ENCODE results near the gene STK24.
A peak's percentile ranks its signal among the peaks of the same experiment; 100 is the strongest.

Gene STK24

DNA sequence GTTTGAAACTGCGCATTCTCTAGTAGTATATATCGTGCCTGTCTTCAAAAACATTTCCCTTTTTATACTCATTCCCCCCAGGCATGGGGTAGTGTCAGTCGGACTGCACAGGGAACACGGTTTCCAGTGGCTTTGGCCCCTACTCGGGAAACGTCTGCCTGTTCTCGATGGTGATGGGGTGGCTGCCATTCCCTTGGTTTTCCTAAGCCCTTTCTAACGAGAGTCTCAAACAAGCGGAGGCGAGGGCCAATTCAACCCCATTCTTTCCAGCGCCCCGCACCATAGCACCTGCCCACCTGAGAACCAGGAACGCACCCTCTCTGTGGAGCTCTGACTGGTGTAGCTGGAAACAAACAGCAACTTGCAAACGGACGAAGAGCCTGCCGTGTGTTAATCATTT is 127.6 kb downstream of the STK24 start:
- H3K36me3 ChIP-seq (ENCODE audit: control insufficient read depth, insufficient read depth, low read length): peaks cover 73% of the 10 kb centered on the region
- H3K4me1 ChIP-seq (ENCODE audit: control insufficient read depth, insufficient read depth, low read length, poor library complexity, severe bottlenecking): peaks cover 26% of the 10 kb centered on the region
- no peaks in the 10 kb centered on the region for H3K9me3 ChIP-seq (ENCODE audit: control insufficient read depth, low read length)
- no peak overlapping the region for H3K4me3 ChIP-seq (ENCODE audit: extremely low read depth, insufficient read depth, low read length, poor library complexity, severe bottlenecking)
- H3K27ac ChIP-seq (ENCODE audit: low read depth, low read length, severe bottlenecking): no peak overlapping the region
- 95 to 96% methylated on average over 14 to 15 of the region's 16 CpGs for WGBS, 2 experiments (ENCODE audit: insufficient coverage in 2 of 2)

DNA sequence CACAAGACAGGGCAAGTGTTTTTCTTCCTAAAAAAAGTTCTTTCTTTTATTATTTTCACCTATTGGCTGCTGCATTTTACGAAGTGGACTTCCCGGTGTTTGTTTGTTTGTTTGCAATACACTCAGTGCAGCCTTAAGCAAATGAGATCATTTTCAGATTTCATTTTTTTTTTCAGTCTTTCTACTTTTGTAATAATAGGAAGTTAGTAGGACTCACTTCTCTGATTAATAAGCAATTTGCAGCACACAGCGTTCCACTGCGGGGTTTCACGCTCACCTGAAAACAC is 128.3 kb downstream of the STK24 start:
- peaks cover 70% of the 10 kb centered on the region for H3K36me3 ChIP-seq (ENCODE audit: control insufficient read depth, insufficient read depth, low read length)
- WGBS, 2 experiments (ENCODE audit: insufficient coverage in 2 of 2): 78 to 100% methylated on average over 3 to 4 of the region's 5 CpGs
- H3K4me3 ChIP-seq (ENCODE audit: extremely low read depth, insufficient read depth, low read length, poor library complexity, severe bottlenecking): no peak overlapping the region
- H3K27ac ChIP-seq (ENCODE audit: low read depth, low read length, severe bottlenecking): no peak overlapping the region
- peaks cover 28% of the 10 kb centered on the region for H3K4me1 ChIP-seq (ENCODE audit: control insufficient read depth, insufficient read depth, low read length, poor library complexity, severe bottlenecking)
- no peaks in the 10 kb centered on the region for H3K9me3 ChIP-seq (ENCODE audit: control insufficient read depth, low read length)

DNA sequence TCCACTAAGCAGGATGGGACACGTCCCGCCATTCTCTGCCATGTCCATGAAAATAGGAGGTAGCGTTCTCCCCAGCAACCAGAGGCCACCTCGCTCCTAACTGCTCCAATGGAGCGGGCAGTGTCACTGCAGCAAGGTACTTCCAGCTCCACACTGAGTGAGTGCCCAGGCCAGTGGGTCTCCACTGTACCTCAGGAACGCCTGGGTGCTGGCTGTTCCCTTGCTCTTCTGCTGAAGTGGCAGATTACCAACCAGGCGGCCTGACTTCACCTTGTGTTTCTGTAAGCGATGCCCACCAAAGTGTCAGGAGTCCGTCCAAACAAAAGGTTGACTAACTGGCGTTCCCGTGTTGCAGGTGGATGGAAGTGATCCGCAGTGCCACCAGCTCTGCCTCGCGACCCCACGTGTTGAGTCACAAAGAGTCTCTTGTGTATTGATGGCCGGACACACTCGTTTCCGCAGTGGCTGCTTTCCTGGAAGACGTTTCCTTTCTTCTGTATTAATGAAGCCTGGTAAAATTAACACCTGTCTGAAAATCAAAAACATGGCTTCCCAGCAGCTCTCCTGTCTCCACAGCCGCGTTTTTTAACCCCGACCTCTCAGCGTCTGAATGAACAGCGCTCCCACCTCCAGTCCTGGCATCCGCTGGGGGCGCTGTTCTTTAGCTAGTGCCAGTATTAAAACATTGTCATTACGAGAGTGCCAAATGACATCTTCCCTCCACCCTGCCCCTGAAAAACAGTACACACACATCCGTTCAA is 128.8 kb downstream of the STK24 start:
- 82 to 84% methylated on average over 28 of the region's 28 CpGs for WGBS, 2 experiments (ENCODE audit: insufficient coverage in 2 of 2)
- H3K4me1 ChIP-seq (ENCODE audit: control insufficient read depth, insufficient read depth, low read length, poor library complexity, severe bottlenecking): peaks cover 33% of the 10 kb centered on the region
- H3K9me3 ChIP-seq (ENCODE audit: control insufficient read depth, low read length): no peaks in the 10 kb centered on the region
- H3K27ac ChIP-seq (ENCODE audit: low read depth, low read length, severe bottlenecking): no peak overlapping the region
- H3K4me3 ChIP-seq (ENCODE audit: extremely low read depth, insufficient read depth, low read length, poor library complexity, severe bottlenecking): no peak overlapping the region
- peaks cover 64% of the 10 kb centered on the region for H3K36me3 ChIP-seq (ENCODE audit: control insufficient read depth, insufficient read depth, low read length)

DNA sequence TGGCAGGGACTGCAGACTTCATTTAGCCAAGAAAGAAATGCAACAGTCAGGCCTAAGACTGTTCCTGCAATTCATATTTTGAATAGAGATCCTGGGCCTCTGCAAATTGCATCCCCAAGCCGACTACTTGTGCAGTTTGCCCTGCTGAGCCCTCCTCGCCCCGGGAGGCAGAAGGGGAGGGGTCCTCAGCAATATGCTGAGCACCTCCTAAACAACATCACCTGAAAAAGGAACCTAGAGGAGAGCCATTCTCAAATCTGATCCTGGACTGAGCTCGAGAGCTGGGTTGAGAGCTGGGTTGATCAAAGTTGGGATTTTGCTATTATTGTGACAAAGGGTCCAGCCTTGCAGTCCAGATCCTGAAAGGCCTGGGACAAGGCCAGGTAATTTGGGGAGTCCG is 129.8 kb downstream of the STK24 start:
- H3K9me3 ChIP-seq (ENCODE audit: control insufficient read depth, low read length): no peaks in the 10 kb centered on the region
- WGBS, 2 experiments (ENCODE audit: insufficient coverage in 2 of 2): 92 to 93% methylated on average over 3 of the region's 5 CpGs
- no peak overlapping the region for H3K4me3 ChIP-seq (ENCODE audit: extremely low read depth, insufficient read depth, low read length, poor library complexity, severe bottlenecking)
- no peak overlapping the region for H3K27ac ChIP-seq (ENCODE audit: low read depth, low read length, severe bottlenecking)
- H3K4me1 ChIP-seq (ENCODE audit: control insufficient read depth, insufficient read depth, low read length, poor library complexity, severe bottlenecking): peaks cover 37% of the 10 kb centered on the region
- H3K36me3 ChIP-seq (ENCODE audit: control insufficient read depth, insufficient read depth, low read length): peaks cover 60% of the 10 kb centered on the region

DNA sequence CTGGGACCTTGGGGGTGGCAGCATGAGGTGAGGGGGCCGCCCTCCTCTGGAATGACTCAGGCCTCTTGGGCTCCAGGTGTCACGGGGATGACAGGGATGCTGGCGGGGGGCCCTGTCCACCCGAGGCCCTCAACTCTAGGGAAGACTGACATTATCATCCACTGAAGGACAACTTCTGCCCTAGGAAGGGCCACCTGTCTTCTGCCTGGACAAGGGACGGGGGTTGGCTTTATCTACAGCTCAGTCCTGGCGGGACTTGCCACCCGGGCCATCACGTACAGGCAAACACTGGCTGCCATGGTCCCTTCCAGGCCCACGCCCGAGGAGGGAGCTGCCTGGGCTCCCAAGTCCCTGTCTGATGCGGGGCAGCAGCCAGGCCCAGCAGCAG is 130.7 kb downstream of the STK24 start:
- no peak overlapping the region for H3K4me3 ChIP-seq (ENCODE audit: extremely low read depth, insufficient read depth, low read length, poor library complexity, severe bottlenecking)
- H3K4me1 ChIP-seq (ENCODE audit: control insufficient read depth, insufficient read depth, low read length, poor library complexity, severe bottlenecking): peaks cover 28% of the 10 kb centered on the region
- no peaks in the 10 kb centered on the region for H3K9me3 ChIP-seq (ENCODE audit: control insufficient read depth, low read length)
- 92 to 98% methylated on average over 10 of the region's 11 CpGs for WGBS, 2 experiments (ENCODE audit: insufficient coverage in 2 of 2)
- H3K27ac ChIP-seq (ENCODE audit: low read depth, low read length, severe bottlenecking): no peak overlapping the region
- peaks cover 62% of the 10 kb centered on the region for H3K36me3 ChIP-seq (ENCODE audit: control insufficient read depth, insufficient read depth, low read length)

DNA sequence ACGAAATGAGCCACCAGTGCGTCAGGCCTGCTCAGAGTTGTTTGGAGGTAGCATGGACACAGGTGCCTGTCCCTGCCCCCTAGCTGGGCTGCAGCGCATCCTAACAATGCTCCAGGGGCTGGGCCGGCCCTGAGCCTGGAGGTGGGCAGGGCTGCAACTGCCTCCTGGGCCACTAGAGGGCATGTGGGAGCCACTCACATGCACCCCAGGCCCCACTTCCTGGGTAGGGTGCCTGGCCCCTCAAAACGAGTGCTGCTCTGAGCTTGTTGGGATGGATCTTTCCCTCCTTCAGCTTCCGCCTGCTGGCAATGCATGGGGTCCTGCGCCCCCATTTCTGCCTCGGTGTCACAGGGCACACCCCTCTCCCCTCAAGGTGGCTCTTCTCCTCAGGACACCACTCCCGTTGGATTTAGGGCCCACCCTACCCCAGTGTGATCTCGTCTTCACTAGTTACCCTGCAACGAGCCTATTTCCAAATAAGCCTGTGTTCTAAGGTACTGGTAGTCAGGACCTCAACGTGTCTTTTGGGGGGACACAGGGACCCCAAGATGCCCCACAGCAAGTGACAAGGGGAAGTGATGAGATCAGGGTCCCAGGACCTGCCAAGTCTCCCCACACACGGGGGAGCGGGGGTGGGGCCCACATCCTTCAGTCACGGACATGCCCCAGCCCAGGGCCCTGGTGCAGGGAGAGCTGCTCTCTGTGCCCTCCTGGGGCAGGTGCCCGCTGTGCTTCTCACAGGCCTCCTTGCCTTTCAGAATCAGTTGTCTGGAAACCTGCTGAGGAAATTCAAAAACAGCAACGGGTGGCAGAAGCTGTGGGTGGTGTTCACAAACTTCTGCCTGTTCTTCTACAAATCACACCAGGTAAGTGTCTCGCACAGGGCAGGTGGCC is 131.3 kb downstream of the STK24 start:
- WGBS, 2 experiments (ENCODE audit: insufficient coverage in 2 of 2): 50 to 58% methylated on average over 14 to 15 of the region's 18 CpGs

DNA sequence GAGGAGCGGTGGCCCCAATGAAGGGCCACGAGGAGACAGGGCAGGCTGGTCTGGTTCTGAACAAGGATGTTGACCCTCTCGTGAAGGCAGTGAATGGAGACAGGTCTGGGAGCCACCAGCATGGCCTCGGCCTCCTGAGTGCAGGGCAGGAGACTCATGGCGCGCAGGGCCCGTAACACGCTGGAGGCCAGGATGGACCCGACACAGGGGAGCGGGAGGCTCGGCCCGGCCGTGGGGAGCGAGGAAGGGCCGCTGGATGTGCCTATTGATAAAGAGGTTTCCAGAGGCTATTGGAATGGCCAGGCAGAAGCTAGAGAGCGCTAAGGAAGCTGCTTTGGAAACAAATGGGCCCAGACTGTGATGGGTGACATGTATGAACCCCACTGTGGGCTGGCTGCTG is 132.5 kb downstream of the STK24 start:
- 96 to 98% methylated on average over 14 to 16 of the region's 16 CpGs for WGBS, 2 experiments (ENCODE audit: insufficient coverage in 2 of 2)
- H3K4me3 ChIP-seq (ENCODE audit: extremely low read depth, insufficient read depth, low read length, poor library complexity, severe bottlenecking): no peak overlapping the region
- no peaks in the 10 kb centered on the region for H3K9me3 ChIP-seq (ENCODE audit: control insufficient read depth, low read length)
- H3K27ac ChIP-seq (ENCODE audit: low read depth, low read length, severe bottlenecking): no peak overlapping the region
- H3K36me3 ChIP-seq (ENCODE audit: control insufficient read depth, insufficient read depth, low read length): peaks cover 69% of the 10 kb centered on the region
- peaks cover 11% of the 10 kb centered on the region for H3K4me1 ChIP-seq (ENCODE audit: control insufficient read depth, insufficient read depth, low read length, poor library complexity, severe bottlenecking)

More for the DNA sequence above, 131.3 kb downstream of the STK24 start:
- no peak overlapping the region for H3K4me3 ChIP-seq (ENCODE audit: extremely low read depth, insufficient read depth, low read length, poor library complexity, severe bottlenecking)
- peaks cover 21% of the 10 kb centered on the region for H3K4me1 ChIP-seq (ENCODE audit: control insufficient read depth, insufficient read depth, low read length, poor library complexity, severe bottlenecking)
- no peaks in the 10 kb centered on the region for H3K9me3 ChIP-seq (ENCODE audit: control insufficient read depth, low read length)
- no peak overlapping the region for H3K27ac ChIP-seq (ENCODE audit: low read depth, low read length, severe bottlenecking)
- H3K36me3 ChIP-seq (ENCODE audit: control insufficient read depth, insufficient read depth, low read length): peaks cover 67% of the 10 kb centered on the region

DNA sequence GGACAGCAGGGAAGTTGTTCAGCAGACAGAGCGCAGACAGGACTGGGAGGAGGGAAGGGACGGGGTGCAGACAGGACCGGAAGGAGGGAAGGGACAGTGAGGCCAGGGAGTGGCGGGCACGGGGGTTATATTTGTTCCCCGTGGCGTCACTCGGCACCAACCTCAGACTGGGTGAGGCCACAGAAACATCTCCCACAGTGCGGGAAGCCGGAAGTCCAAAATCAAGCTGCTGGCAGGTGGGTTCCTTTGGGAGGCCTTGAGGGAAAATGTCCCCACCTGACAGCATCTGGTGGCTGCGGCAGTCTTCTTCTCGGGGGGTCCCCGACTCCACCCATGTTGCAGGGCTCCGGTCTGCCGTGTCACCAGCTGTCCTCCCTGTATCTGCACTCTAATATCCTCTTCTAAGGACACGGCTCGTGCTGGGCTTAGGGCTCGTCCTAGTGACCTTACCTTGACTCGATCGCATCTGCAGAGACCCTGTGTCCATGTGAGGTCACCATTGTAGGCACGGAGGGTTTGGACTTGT is 133.0 kb downstream of the STK24 start:
- H3K27ac ChIP-seq (ENCODE audit: low read depth, low read length, severe bottlenecking): peak overlapping the region; percentile 53
- H3K9me3 ChIP-seq (ENCODE audit: control insufficient read depth, low read length): no peaks in the 10 kb centered on the region
- H3K4me3 ChIP-seq (ENCODE audit: extremely low read depth, insufficient read depth, low read length, poor library complexity, severe bottlenecking): no peak overlapping the region
- WGBS, 2 experiments (ENCODE audit: insufficient coverage in 2 of 2): 89 to 93% methylated on average over 14 to 20 of the region's 21 CpGs
- peaks cover 68% of the 10 kb centered on the region for H3K36me3 ChIP-seq (ENCODE audit: control insufficient read depth, insufficient read depth, low read length)
- H3K4me1 ChIP-seq (ENCODE audit: control insufficient read depth, insufficient read depth, low read length, poor library complexity, severe bottlenecking): peaks cover 11% of the 10 kb centered on the region

DNA sequence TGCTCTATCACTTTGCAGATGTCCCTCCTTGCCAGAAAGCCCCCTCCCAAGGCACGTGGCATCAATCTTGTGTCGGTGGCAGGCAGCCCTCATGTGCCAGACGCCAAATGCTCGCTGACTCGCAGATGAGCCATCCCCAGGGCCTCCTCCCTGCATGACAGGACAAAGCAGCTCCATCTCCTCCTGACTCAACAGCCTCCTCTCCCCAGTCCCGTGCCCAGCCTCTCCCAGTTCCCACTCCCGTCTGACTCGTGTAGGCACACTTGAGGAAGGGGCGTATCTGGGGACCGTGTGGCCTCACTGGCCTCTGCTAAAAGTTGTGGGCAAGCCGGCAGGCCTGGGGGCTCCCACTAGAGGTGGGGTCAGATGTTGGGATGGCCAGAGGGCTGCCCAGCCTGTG is 133.6 kb downstream of the STK24 start:
- peaks cover 11% of the 10 kb centered on the region for H3K4me1 ChIP-seq (ENCODE audit: control insufficient read depth, insufficient read depth, low read length, poor library complexity, severe bottlenecking)
- H3K27ac ChIP-seq (ENCODE audit: low read depth, low read length, severe bottlenecking): peak overlapping the region; percentile 53
- no peak overlapping the region for H3K4me3 ChIP-seq (ENCODE audit: extremely low read depth, insufficient read depth, low read length, poor library complexity, severe bottlenecking)
- 72 to 92% methylated on average over 6 to 11 of the region's 11 CpGs for WGBS, 2 experiments (ENCODE audit: insufficient coverage in 2 of 2)
- H3K36me3 ChIP-seq (ENCODE audit: control insufficient read depth, insufficient read depth, low read length): peaks cover 67% of the 10 kb centered on the region
- H3K9me3 ChIP-seq (ENCODE audit: control insufficient read depth, low read length): no peaks in the 10 kb centered on the region

DNA sequence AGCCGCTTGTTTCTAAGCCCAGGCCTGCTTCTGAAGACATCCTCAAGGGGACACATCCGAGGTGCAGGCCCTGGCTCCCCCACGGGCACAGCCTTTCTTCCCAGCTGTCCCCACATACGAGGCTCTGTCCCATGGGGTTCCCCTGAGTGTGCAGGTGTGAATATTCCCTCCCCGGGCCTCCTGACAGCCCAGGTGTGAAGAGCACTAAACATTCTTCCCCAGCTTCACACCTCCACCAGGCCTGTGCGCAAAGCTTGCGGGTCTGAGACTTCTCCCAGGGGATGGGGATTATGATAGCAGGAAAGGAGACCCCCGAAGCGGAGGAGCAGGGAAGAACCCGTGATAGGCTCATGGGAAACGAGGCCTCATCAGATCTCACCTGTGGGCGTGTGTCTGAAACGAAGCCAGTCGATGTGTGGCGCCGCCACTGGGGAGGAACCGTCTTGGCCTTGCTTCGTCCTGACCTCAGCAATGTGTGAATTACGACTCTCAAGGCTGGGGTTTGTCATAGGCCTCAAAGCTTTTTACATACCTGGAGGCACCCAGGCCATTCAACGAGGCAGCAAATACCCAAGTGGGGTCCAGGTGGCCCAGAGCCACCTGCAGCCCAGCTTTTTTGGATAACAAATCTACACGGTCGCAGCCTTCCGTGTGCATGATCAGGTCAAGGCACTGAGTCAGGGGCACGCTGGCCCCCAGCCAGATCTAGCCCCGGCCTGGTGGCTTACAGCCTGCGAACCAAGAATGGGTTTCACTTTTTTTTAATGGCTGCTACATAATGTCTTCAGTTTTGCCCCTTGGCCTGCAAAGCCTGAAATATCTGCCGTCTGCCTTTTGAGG is 134.3 kb downstream of the STK24 start:
- Histone ChIP-seq H3K4me1 (ENCODE audit: control insufficient read depth, insufficient read depth, low read length, poor library complexity, severe bottlenecking) (peaks cover 11% of the 10 kb centered on the region), H3K9me3 (ENCODE audit: control insufficient read depth, low read length) (no peaks in the 10 kb centered on the region), H3K36me3 (ENCODE audit: control insufficient read depth, insufficient read depth, low read length) (peaks cover 63% of the 10 kb centered on the region), H3K4me3 (ENCODE audit: extremely low read depth, insufficient read depth, low read length, poor library complexity, severe bottlenecking) (no peak overlapping the region), H3K27ac (ENCODE audit: low read depth, low read length, severe bottlenecking) (peak overlapping the region; percentile 53)
- WGBS, 2 experiments (ENCODE audit: insufficient coverage in 2 of 2): 87 to 88% methylated on average over 24 to 25 of the region's 27 CpGs
